ENCODE data around the gene HECTD1. TPM values are rescaled to one million over a fixed set of nuclear protein-coding genes. Genes with fewer than 3 reads are reported as not detected.

Gene HECTD1
- total and polyA plus RNA-seq, 10 of the 15 experiments (the other 5 are each of a cell fraction or from before 2014, with no cell fraction given) = 27.3 to 116 (median 57.7) TPM

GRCh38 chr14:31224808-31225207, 17.2 kb upstream of the HECTD1 start:
- SMC1A ChIA-PET (ENCODE audit: uncharacterized antibody, unreplicated experiment) = no interaction called here
- H3K4me2 ChIP-seq (ENCODE audit: control insufficient read depth, insufficient read depth) = no peak overlapping the region
- H3K9me3 ChIP-seq (replicated peaks; ENCODE audit: control insufficient read depth, insufficient read depth, low read length) = no peaks in the 10 kb centered on the region
- in situ Hi-C loops (cut with MboI) (no loop called here), intact Hi-C loops (cut with micrococcal nuclease; ENCODE audit: unreplicated experiment) (no loop called here)
- H4K20me1 ChIP-seq (ENCODE audit: control insufficient read depth, insufficient read depth) = no peaks in the 10 kb centered on the region
- CTCF ChIA-PET = no interaction called here
- no peak overlapping the region for H3K4me3 ChIP-seq
- no peaks in the 10 kb centered on the region for H3K36me3 ChIP-seq (ENCODE audit: control insufficient read depth in 2 of 2, insufficient read depth in 2 of 2, low read length in 1 of 2)
- peaks cover 17% of the 10 kb centered on the region for H3K4me1 ChIP-seq (ENCODE audit: control insufficient read depth, insufficient read depth, low read length)
- H3K9ac ChIP-seq (ENCODE audit: control insufficient read depth, insufficient read depth, low read length) = no peak overlapping the region
- H2AFZ ChIP-seq (ENCODE audit: control insufficient read depth, low read depth, low read length) = no peak overlapping the region
- no peak for FAIRE-seq
- BruUV-seq (replicated peaks) = no TSS peak
- H3K27me3 ChIP-seq (replicated peaks in 1 of 2; ENCODE audit: control insufficient read depth in 2 of 2, insufficient read depth in 2 of 2, low read length in 1 of 2) = no peaks in the 10 kb centered on the region
- no peaks in the 10 kb centered on the region for H3K79me2 ChIP-seq (ENCODE audit: control insufficient read depth, insufficient read depth, low read length)
- no peak for ATAC-seq
- WGBS (ENCODE audit: insufficient coverage, insufficient replicate concordance, low lambda C conversion rate, missing lambda C conversion rate) = 0% methylated on average over 1 of the region's 1 CpG
- TF ChIP-seq ATF3 (IDR thresholded peaks at IDR 0.05; ENCODE audit: borderline replicate concordance, extremely low read depth, low read depth, low read length) (no peak), SMAD1 (IDR thresholded peaks at IDR 0.05; ENCODE audit: low read depth, partially characterized antibody) (no peak), YBX1 (IDR thresholded peaks at IDR 0.05) (no peak), TCF3 (IDR thresholded peaks at IDR 0.05; ENCODE audit: borderline replicate concordance, insufficient read depth, low read depth, low read length) (no peak), POLR2AphosphoS2 (IDR thresholded peaks at IDR 0.05; ENCODE audit: low read depth, low read length) (no peak), PRDM15 (CRISPR knock-in tag; IDR thresholded peaks at IDR 0.05) (no peak), RFX5 (IDR thresholded peaks at IDR 0.05; ENCODE audit: low read depth, low read length) (no peak), HDGF (IDR thresholded peaks at IDR 0.05) (no peak), HCFC1 (IDR thresholded peaks at IDR 0.05; ENCODE audit: low read length) (no peak)
- DNase-seq (ENCODE audit: low read depth, low spot score) = no peak
- POLR2A ChIA-PET = interaction anchor here (0.5 to 0.7 kb wide), 2 partner anchors 140 to 186 kb away, joined by 3 to 5 read pairs; no protein-coding TSS in a partner anchor
- no peak overlapping the region for H3K27ac ChIP-seq (ENCODE audit: control insufficient read depth, insufficient read depth)
- RAD21 ChIA-PET (ENCODE audit: unreplicated experiment) = no interaction called here
